ENCODE data around the gene INSIG1. TPM values are rescaled to one million over a fixed set of nuclear protein-coding genes. Genes with fewer than 3 reads are reported as not detected.

Gene INSIG1
- total and polyA plus RNA-seq, 4 donors: 54.2 to 264 (median 119) TPM

- Histone ChIP-seq H3K27ac (ENCODE audit: low read depth in 1 of 2, low read length in 1 of 2) (no peak overlapping the region), H3K4me1 (ENCODE audit: control insufficient read depth in 5 of 5, insufficient read depth in 5 of 5, low read length in 5 of 5) (no peaks in the 10 kb centered on the region), H3K36me3 (ENCODE audit: control insufficient read depth in 4 of 4, insufficient read depth in 4 of 4, low read length in 4 of 4) (no peaks in the 10 kb centered on the region), H3K4me3 (no peak overlapping the region), H3K9ac (ENCODE audit: insufficient read depth in 1 of 2, low read length in 2 of 2) (no peak overlapping the region), H3K27me3 (ENCODE audit: control insufficient read depth in 3 of 3, insufficient read depth in 3 of 3, low read length in 2 of 3) (peaks cover 0 to 15% (median 14%) of the 10 kb centered on the region in 3 donors), H3K9me3 (ENCODE audit: control insufficient read depth in 4 of 4, insufficient read depth in 3 of 4, low read length in 3 of 4) (peaks cover 0 to 2% (median 0%) of the 10 kb centered on the region in 4 donors)
- no peak for TF ChIP-seq CTCF (IDR thresholded peaks at IDR 0.05; ENCODE audit: control extremely low read depth, extremely low read depth)
- DNase-seq (no peak), ATAC-seq (ENCODE audit: insufficient read depth, low FRiP score) (no peak)
- WGBS, 2 donors: 82 to 85% methylated on average over 10 of the region's 10 CpGs
Observed at GRCh38 chr7:155277385-155277994, 20.2 kb upstream of the INSIG1 start.

- WGBS, 2 donors: 78 to 90% methylated on average over 9 of the region's 9 CpGs
Observed at GRCh38 chr7:155278921-155279320, 18.8 kb upstream of the INSIG1 start.

GRCh38 chr7:155279787-155280445 is 17.8 kb upstream of the INSIG1 start:
- no peak overlapping the region for H3K27ac ChIP-seq (ENCODE audit: low read depth in 1 of 2, low read length in 1 of 2)
- H3K9ac ChIP-seq (ENCODE audit: insufficient read depth in 1 of 2, low read length in 2 of 2): no peak overlapping the region
- DNase-seq (no peak), ATAC-seq (ENCODE audit: insufficient read depth, low FRiP score) (no peak)
- TF ChIP-seq CTCF (IDR thresholded peaks at IDR 0.05; ENCODE audit: control extremely low read depth, extremely low read depth): no peak
- peaks cover 0 to 2% (median 0%) of the 10 kb centered on the region in 5 donors for H3K4me1 ChIP-seq (ENCODE audit: control insufficient read depth in 5 of 5, insufficient read depth in 5 of 5, low read length in 5 of 5)
- H3K9me3 ChIP-seq (ENCODE audit: control insufficient read depth in 4 of 4, insufficient read depth in 3 of 4, low read length in 3 of 4): peaks cover 0 to 2% (median 0%) of the 10 kb centered on the region in 4 donors
- peaks cover 0 to 15% (median 14%) of the 10 kb centered on the region in 3 donors for H3K27me3 ChIP-seq (ENCODE audit: control insufficient read depth in 3 of 3, insufficient read depth in 3 of 3, low read length in 2 of 3)
- no peaks in the 10 kb centered on the region for H3K36me3 ChIP-seq (ENCODE audit: control insufficient read depth in 4 of 4, insufficient read depth in 4 of 4, low read length in 4 of 4)
- WGBS, 2 donors: 91 to 94% methylated on average over 14 of the region's 14 CpGs
- H3K4me3 ChIP-seq: no peak overlapping the region

More at GRCh38 chr7:155278921-155279320, 18.8 kb upstream of the INSIG1 start:
- Histone ChIP-seq H3K9ac (ENCODE audit: insufficient read depth in 1 of 2, low read length in 2 of 2) (no peak overlapping the region), H3K4me3 (no peak overlapping the region), H3K27me3 (ENCODE audit: control insufficient read depth in 3 of 3, insufficient read depth in 3 of 3, low read length in 2 of 3) (peaks cover 0 to 15% (median 14%) of the 10 kb centered on the region in 3 donors), H3K4me1 (ENCODE audit: control insufficient read depth in 5 of 5, insufficient read depth in 5 of 5, low read length in 5 of 5) (no peaks in the 10 kb centered on the region), H3K9me3 (ENCODE audit: control insufficient read depth in 4 of 4, insufficient read depth in 3 of 4, low read length in 3 of 4) (peaks cover 0 to 2% (median 0%) of the 10 kb centered on the region in 4 donors), H3K36me3 (ENCODE audit: control insufficient read depth in 4 of 4, insufficient read depth in 4 of 4, low read length in 4 of 4) (no peaks in the 10 kb centered on the region), H3K27ac (ENCODE audit: low read depth in 1 of 2, low read length in 1 of 2) (no peak overlapping the region)
- no peak for ATAC-seq (ENCODE audit: insufficient read depth, low FRiP score)
- TF ChIP-seq CTCF (IDR thresholded peaks at IDR 0.05; ENCODE audit: control extremely low read depth, extremely low read depth): no peak
- DNase-seq: no peak
